ENCODE data around the gene MYO1F.

DNA sequence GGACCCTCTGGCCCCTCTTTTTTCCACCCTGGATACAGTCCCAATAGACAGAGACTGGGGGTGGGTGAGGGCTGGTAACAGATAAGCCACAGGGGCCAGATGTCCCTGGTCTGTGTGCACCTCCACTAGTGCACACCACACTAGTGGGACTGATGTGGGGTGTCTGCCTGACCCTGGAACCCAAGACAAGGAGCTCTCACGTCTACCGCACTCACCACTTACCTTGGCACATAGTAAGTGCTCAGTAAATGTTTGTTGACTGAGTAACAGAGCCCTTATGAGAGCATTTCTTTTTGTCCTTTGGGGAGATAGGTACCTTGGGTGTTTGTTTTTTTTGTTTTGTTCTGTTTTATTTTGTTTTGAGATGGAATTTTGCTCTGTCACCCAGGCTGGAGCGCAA is 40.1 kb downstream of the MYO1F start:
- TF ChIP-seq, protein P1, sequence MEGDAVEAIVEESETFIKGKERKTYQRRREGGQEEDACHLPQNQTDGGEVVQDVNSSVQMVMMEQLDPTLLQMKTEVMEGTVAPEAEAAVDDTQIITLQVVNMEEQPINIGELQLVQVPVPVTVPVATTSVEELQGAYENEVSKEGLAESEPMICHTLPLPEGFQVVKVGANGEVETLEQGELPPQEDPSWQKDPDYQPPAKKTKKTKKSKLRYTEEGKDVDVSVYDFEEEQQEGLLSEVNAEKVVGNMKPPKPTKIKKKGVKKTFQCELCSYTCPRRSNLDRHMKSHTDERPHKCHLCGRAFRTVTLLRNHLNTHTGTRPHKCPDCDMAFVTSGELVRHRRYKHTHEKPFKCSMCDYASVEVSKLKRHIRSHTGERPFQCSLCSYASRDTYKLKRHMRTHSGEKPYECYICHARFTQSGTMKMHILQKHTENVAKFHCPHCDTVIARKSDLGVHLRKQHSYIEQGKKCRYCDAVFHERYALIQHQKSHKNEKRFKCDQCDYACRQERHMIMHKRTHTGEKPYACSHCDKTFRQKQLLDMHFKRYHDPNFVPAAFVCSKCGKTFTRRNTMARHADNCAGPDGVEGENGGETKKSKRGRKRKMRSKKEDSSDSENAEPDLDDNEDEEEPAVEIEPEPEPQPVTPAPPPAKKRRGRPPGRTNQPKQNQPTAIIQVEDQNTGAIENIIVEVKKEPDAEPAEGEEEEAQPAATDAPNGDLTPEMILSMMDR (IDR thresholded peaks at IDR 0.05; ENCODE audit: borderline replicate concordance, extremely low read depth, low read length, poor library complexity, severe bottlenecking): no peak
- TF ChIP-seq EZH2 (IDR thresholded peaks at IDR 0.05; ENCODE audit: borderline replicate concordance, low read depth, low read length, severe bottlenecking): no peak

Measured in DND-41 (cell line).